Fibroblast of skin of scalp (primary cell): Measurements from ENCODE around the gene UNC13A. TPM values are rescaled to one million over a fixed set of nuclear protein-coding genes. Genes with fewer than 3 reads are reported as not detected.

ENCODE experiments used
- DNase-seq: peaks from one replicate; pipeline ENCODE4 v3.0.0-alpha.2; 2013
- polyA plus RNA-seq, 2 experiments: library from polyadenylated mRNA; unstranded; fragments of 120-200 nt; gene quantifications; one replicate each; pipeline ENCODE4 v1.2.1, GENCODE V29; 2013; ENCODE audit not compliant: insufficient read length in 2 of 2

UNC13A gene
- polyA plus RNA-seq (2013, experiment 1 of 2; ENCODE audit: insufficient read length) = 0.33 TPM
- polyA plus RNA-seq (2013, experiment 2 of 2; ENCODE audit: insufficient read length) = 0.81 TPM

- DNase-seq = peak; percentile 37
Measured at GRCh38 chr19:17687857-17688784, at the start of gene UNC13A. Gene UNC13A, minus strand, starts transcription at chr19:17688354. Its CDS starts 155 bp downstream, at chr19:17688199.

- DNase-seq = peak; percentile 23
Measured at GRCh38 chr19:17737690-17738153, 49.6 kb upstream of the UNC13A start.

GRCh38 chr19:17735410-17735809 lies 47.3 kb upstream of the UNC13A start:
- DNase-seq = no peak

- DNase-seq = no peak
Measured at GRCh38 chr19:17734146-17734545, 46.0 kb upstream of the UNC13A start.

- no peak for DNase-seq
Measured at GRCh38 chr19:17733127-17733526, 45.0 kb upstream of the UNC13A start.

- no peak for DNase-seq
Measured at GRCh38 chr19:17727843-17728242, 39.7 kb upstream of the UNC13A start.

GRCh38 chr19:17726964-17727773 lies 39.0 kb upstream of the UNC13A start:
- no peak for DNase-seq

- DNase-seq = no peak
Measured at GRCh38 chr19:17726136-17726741, 38.1 kb upstream of the UNC13A start.

GRCh38 chr19:17725422-17726078 lies 37.4 kb upstream of the UNC13A start:
- DNase-seq = no peak

GRCh38 chr19:17724655-17725054 lies 36.5 kb upstream of the UNC13A start:
- DNase-seq = no peak

GRCh38 chr19:17722655-17723240 lies 34.6 kb upstream of the UNC13A start:
- DNase-seq = no peak

- DNase-seq = no peak
Measured at GRCh38 chr19:17721821-17722220, 33.7 kb upstream of the UNC13A start.

- no peak for DNase-seq
Measured at GRCh38 chr19:17721111-17721628, 33.0 kb upstream of the UNC13A start.

- DNase-seq = no peak
Measured at GRCh38 chr19:17720440-17720839, 32.3 kb upstream of the UNC13A start.

- DNase-seq = no peak
Measured at GRCh38 chr19:17719730-17720400, 31.7 kb upstream of the UNC13A start.

- DNase-seq = peak; percentile 58
Measured at GRCh38 chr19:17718947-17719711, 31.0 kb upstream of the UNC13A start, which contains the start of gene MAP1S. Gene MAP1S, plus strand, starts transcription at chr19:17719480. Its CDS starts 23 bp downstream, at chr19:17719503.

GRCh38 chr19:17718550-17718946 lies 30.4 kb upstream of the UNC13A start:
- DNase-seq = no peak

- no peak for DNase-seq
Measured at GRCh38 chr19:17716309-17716929, 28.3 kb upstream of the UNC13A start.

- no peak for DNase-seq
Measured at GRCh38 chr19:17711851-17712250, 23.7 kb upstream of the UNC13A start.
